Body of pancreas (tissue), 4 donors: ENCODE measurements around the gene ABCC3.

Experiments
- POLR2A ChIP-seq, 3 donors: fragments of 450-650 bp; IDR thresholded peaks; one replicate each; pipeline ENCODE4 v1.6.1; 2016; ENCODE audit warnings: antibody characterized with exemption in 3 of 3, mild to moderate bottlenecking in 2 of 3
- TF ChIP-seq, protein P1 (sequence below), 7 experiments: fragments of 450-650 bp in 4 of 7; fragments of 200-600 bp in 3 of 7; sonication (generic) in 3 of 7; IDR thresholded peaks; one replicate each; pipeline ENCODE4 v1.5.1; 2016 to 2019; ENCODE audit warnings: antibody characterized with exemption in 7 of 7

DNA sequence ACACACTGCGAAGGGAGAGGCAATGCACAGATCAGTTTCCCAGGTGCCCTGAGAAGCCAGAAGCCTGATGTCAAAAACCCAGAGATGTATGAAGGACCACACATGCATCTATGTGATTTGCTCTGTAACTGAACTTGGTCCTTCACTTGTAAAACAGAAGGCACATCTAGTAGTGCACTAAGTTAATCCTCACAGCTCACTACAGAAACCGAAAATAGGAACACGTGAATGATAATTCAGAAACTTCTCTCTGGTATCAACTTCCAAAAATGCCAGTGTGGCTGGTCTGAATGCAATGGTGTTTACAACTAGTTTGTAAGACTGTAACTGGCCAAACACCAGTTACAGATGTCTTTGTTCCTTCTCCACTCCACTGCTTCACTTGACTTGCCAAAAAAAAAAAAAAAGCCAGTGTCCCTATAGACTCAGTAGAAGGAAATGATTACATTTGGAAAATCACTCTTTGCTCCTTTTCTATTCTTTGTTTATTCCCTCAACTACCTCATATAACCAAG lies 61.7 kb downstream of the ABCC3 start:
- TF ChIP-seq, protein P1, sequence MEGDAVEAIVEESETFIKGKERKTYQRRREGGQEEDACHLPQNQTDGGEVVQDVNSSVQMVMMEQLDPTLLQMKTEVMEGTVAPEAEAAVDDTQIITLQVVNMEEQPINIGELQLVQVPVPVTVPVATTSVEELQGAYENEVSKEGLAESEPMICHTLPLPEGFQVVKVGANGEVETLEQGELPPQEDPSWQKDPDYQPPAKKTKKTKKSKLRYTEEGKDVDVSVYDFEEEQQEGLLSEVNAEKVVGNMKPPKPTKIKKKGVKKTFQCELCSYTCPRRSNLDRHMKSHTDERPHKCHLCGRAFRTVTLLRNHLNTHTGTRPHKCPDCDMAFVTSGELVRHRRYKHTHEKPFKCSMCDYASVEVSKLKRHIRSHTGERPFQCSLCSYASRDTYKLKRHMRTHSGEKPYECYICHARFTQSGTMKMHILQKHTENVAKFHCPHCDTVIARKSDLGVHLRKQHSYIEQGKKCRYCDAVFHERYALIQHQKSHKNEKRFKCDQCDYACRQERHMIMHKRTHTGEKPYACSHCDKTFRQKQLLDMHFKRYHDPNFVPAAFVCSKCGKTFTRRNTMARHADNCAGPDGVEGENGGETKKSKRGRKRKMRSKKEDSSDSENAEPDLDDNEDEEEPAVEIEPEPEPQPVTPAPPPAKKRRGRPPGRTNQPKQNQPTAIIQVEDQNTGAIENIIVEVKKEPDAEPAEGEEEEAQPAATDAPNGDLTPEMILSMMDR (IDR thresholded peaks at IDR 0.05): no peak
- TF ChIP-seq POLR2A (IDR thresholded peaks at IDR 0.05): no peak
